Naive B cell (primary cell): ENCODE results near the gene NSG2. TPM values are rescaled to one million over a fixed set of nuclear protein-coding genes. Genes with fewer than 3 reads are reported as not detected.
"Not testable (repeated sequence)": the region's sequence is repeated elsewhere in the genome, so short reads cannot be mapped to it uniquely, and the experiment has no call there.

Experiments used
- ATAC-seq, 2 donors: fragments of 150-1000 bp; cut with Tn5 transposase; 2 replicates each; pipeline ENCODE4 v1.10.0; 2021; ENCODE audit warnings: low read depth in 2 of 2, mild to moderate bottlenecking in 2 of 2, moderate library complexity in 2 of 2
- DNase-seq: peaks from one replicate; pipeline ENCODE4 v3.0.0; 2022
- H3K27ac Mint-ChIP-seq, 6 donors: one replicate each; pipeline ENCODE4 v1.8.0; 2020 to 2022; ENCODE audit warnings: mild to moderate bottlenecking in 6 of 6, mixed read lengths in 6 of 6, moderate library complexity in 5 of 6, inconsistent platforms in 2 of 6
- H3K27me3 Mint-ChIP-seq, 3 donors: one replicate each; pipeline ENCODE4 v1.8.0; 2021 to 2022; ENCODE audit warnings: mixed read lengths in 3 of 3, mild to moderate bottlenecking in 1 of 3
- H3K36me3 Mint-ChIP-seq, 2 donors: one replicate each; pipeline ENCODE4 v1.8.0; 2020 to 2022; ENCODE audit warnings: mixed read lengths in 2 of 2, inconsistent platforms in 1 of 2, mild to moderate bottlenecking in 1 of 2
- H3K4me1 Mint-ChIP-seq, 3 donors: one replicate each; pipeline ENCODE4 v1.8.0; 2020 to 2022; ENCODE audit warnings: mixed read lengths in 3 of 3, inconsistent platforms in 1 of 3, mild to moderate bottlenecking in 1 of 3, moderate library complexity in 1 of 3
- H3K4me3 Mint-ChIP-seq, 8 donors: one replicate each; pipeline ENCODE4 v1.8.0; 2020 to 2022; ENCODE audit warnings: mild to moderate bottlenecking in 8 of 8, mixed read lengths in 8 of 8, moderate library complexity in 8 of 8, inconsistent platforms in 2 of 8
- H3K9me3 Mint-ChIP-seq, 7 donors: one replicate each; pipeline ENCODE4 v1.8.0; 2020 to 2022; ENCODE audit warnings: mixed read lengths in 7 of 7, mild to moderate bottlenecking in 5 of 7, inconsistent platforms in 2 of 7, moderate library complexity in 1 of 7
- polyA plus RNA-seq, 6 donors: library from polyadenylated mRNA; unstranded; fragments of 300-500 nt; fragmentation: Illumina TruSeq; gene quantifications; one replicate each; pipeline ENCODE4 v1.2.3, GENCODE V29; 2021; ENCODE audit warnings: low read depth in 6 of 6

NSG2 gene
- polyA plus RNA-seq, 6 donors from 2014 or later: not detected

DNA sequence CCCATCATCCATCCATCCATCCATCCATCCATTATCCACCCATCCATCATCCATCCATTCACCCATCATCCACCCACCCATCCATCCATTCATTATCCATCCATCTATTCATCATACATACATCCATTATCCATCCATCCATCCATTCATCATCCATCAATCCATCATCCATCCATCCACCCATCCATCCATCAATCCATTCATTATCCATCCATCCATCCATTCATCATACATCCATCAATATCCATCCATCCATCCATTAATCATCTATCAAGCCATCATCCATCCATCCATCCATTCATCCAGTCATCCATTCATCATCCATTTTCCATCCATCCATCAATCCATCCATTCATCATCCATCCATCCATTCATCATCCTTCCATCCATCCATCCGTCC lies 89.0 kb downstream of the NSG2 start:
- no peak overlapping the region for H3K4me3 Mint-ChIP-seq
- no peak overlapping the region for H3K27ac Mint-ChIP-seq
- H3K36me3 Mint-ChIP-seq: no peaks in the 10 kb centered on the region
- DNase-seq: no peak
- no peaks in the 10 kb centered on the region for H3K4me1 Mint-ChIP-seq
- no peak for ATAC-seq
- H3K9me3 Mint-ChIP-seq: peaks cover 1 to 11% (median 3%) of the 10 kb centered on the region in 7 donors
- no peaks in the 10 kb centered on the region for H3K27me3 Mint-ChIP-seq

DNA sequence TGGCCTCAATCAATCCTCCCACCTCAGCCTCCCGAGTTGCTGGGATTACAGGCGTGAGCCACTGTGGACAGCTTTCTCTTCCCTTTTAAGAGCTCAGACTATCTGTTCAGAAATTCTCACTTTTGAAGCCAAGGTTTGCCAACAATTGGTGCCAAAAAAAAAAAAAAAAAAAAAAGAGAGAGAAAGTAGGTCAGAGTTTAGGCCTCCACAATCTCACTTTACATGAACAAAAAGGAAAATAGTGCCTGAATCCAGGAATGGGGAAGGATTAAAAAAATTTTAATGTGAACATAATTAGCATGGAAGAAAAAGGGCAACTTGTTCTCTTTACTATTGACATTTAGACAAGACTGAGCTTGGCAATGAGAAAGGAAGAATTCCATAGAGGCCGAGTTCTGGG lies 94.1 kb downstream of the NSG2 start:
- ATAC-seq (no peak), DNase-seq (no peak)
- Mint-ChIP-seq H3K4me1 (no peaks in the 10 kb centered on the region), H3K36me3 (no peaks in the 10 kb centered on the region), H3K9me3 (peaks cover 0 to 11% (median 3%) of the 10 kb centered on the region in 7 donors), H3K4me3 (no peak overlapping the region), H3K27me3 (peaks cover 0 to 2% (median 0%) of the 10 kb centered on the region in 3 donors), H3K27ac (no peak overlapping the region)

GRCh38 chr5:174140452-174141020 lies 95.0 kb downstream of the NSG2 start:
- Mint-ChIP-seq H3K4me1 (no peaks in the 10 kb centered on the region), H3K36me3 (no peaks in the 10 kb centered on the region), H3K4me3 (peak overlapping the region in 1 of 8 donors; percentile 37), H3K27ac (peak overlapping the region in 1 of 6 donors; percentile 48), H3K27me3 (peaks cover 0 to 9% (median 0%) of the 10 kb centered on the region in 3 donors), H3K9me3 (peaks cover 0 to 11% (median 3%) of the 10 kb centered on the region in 7 donors)
- ATAC-seq: no peak
- no peak for DNase-seq

DNA sequence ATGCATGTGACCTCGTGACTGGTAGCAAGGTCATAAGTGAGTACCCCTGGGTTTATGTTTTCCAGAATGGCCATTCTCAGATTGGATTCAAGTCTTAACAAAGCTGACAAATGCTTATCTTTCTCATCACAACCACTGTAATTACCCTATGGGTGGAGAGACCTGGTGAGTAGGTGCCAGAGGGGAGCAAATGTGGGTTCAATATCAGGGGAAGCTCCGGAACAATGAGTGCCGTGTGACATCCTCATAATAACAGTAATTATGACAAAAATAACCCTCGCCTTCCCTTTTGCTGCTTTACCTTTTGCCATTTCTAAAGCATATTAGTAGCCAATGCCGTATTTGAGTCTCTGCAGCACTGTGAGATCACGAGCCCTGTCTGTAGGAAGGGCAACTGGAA lies 95.9 kb downstream of the NSG2 start:
- Mint-ChIP-seq H3K4me1 (no peaks in the 10 kb centered on the region), H3K4me3 (no peak overlapping the region), H3K9me3 (peaks cover 0 to 11% (median 3%) of the 10 kb centered on the region in 7 donors), H3K27me3 (peaks cover 0 to 9% (median 2%) of the 10 kb centered on the region in 3 donors), H3K27ac (no peak overlapping the region), H3K36me3 (no peaks in the 10 kb centered on the region)
- no peak for ATAC-seq
- DNase-seq: no peak

- Mint-ChIP-seq H3K27me3 (peaks cover 10 to 20% (median 20%) of the 10 kb centered on the region in 3 donors), H3K9me3 (peaks cover 0 to 2% (median 0%) of the 10 kb centered on the region in 7 donors), H3K36me3 (no peaks in the 10 kb centered on the region), H3K4me1 (no peaks in the 10 kb centered on the region), H3K4me3 (no peak overlapping the region), H3K27ac (peak overlapping the region in 2 of 6 donors; percentile 10 to 11)
- no peak for ATAC-seq
- no peak for DNase-seq
Observed at GRCh38 chr5:174145091-174145490, 99.6 kb downstream of the NSG2 start.

- no peak for ATAC-seq
- no peak overlapping the region for H3K27ac Mint-ChIP-seq
- no peaks in the 10 kb centered on the region for H3K36me3 Mint-ChIP-seq
- H3K4me3 Mint-ChIP-seq: no peak overlapping the region
- H3K9me3 Mint-ChIP-seq: peaks cover 0 to 2% (median 0%) of the 10 kb centered on the region in 7 donors
- H3K27me3 Mint-ChIP-seq: peaks cover 10 to 22% (median 20%) of the 10 kb centered on the region in 3 donors
- DNase-seq: no peak
- H3K4me1 Mint-ChIP-seq: no peaks in the 10 kb centered on the region
Observed at GRCh38 chr5:174145821-174146220, 100.3 kb downstream of the NSG2 start.

GRCh38 chr5:174146556-174146955 lies 101.0 kb downstream of the NSG2 start:
- H3K9me3 Mint-ChIP-seq: peaks cover 0 to 5% (median under 1%) of the 10 kb centered on the region in 7 donors
- no peaks in the 10 kb centered on the region for H3K36me3 Mint-ChIP-seq
- no peaks in the 10 kb centered on the region for H3K4me1 Mint-ChIP-seq
- no peak overlapping the region for H3K4me3 Mint-ChIP-seq
- H3K27me3 Mint-ChIP-seq: peaks cover 10 to 22% (median 20%) of the 10 kb centered on the region in 3 donors
- DNase-seq: no peak
- H3K27ac Mint-ChIP-seq: no peak overlapping the region
- no peak for ATAC-seq

DNA sequence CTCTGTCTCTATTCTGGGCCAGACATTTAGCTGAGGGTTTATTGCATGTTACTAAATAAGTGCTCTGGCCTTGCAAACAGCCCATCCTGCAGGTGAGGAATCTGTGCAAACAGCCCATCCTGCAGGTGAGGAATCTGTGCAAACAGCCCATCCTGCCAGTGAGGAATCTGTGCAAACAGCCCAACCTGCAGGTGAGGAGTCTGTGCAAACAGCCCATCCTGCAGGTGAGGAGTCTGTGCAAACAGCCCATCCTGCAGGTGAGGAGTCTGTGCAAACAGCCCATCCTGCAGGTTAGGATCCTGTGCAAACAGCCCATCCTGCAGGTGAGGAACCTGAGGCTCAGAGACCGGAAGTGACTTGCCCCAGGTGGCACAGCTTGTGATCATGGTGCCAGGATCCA lies 101.5 kb downstream of the NSG2 start:
- ATAC-seq, H3K9me3 Mint-ChIP-seq, H3K4me3 Mint-ChIP-seq, H3K4me1 Mint-ChIP-seq, H3K27ac Mint-ChIP-seq, H3K36me3 Mint-ChIP-seq, DNase-seq: not testable (repeated sequence)
- H3K27me3 Mint-ChIP-seq: peaks cover 10 to 22% (median 20%) of the 10 kb centered on the region in 3 donors

GRCh38 chr5:174147551-174147950 lies 102.0 kb downstream of the NSG2 start:
- Mint-ChIP-seq H3K9me3 (peaks cover 0 to 9% (median 4%) of the 10 kb centered on the region in 7 donors), H3K4me1 (no peaks in the 10 kb centered on the region)

GRCh38 chr5:174148721-174149120 lies 103.2 kb downstream of the NSG2 start:
- no peak overlapping the region for H3K4me3 Mint-ChIP-seq
- no peak for ATAC-seq
- DNase-seq: no peak
- no peaks in the 10 kb centered on the region for H3K36me3 Mint-ChIP-seq
- H3K27ac Mint-ChIP-seq: no peak overlapping the region
- H3K4me1 Mint-ChIP-seq: no peaks in the 10 kb centered on the region
- peaks cover 0 to 14% (median 6%) of the 10 kb centered on the region in 7 donors for H3K9me3 Mint-ChIP-seq
- H3K27me3 Mint-ChIP-seq: peaks cover 10 to 22% (median 20%) of the 10 kb centered on the region in 3 donors

More at GRCh38 chr5:174147551-174147950, 102.0 kb downstream of the NSG2 start:
- Mint-ChIP-seq H3K4me3 (no peak overlapping the region), H3K27me3 (peaks cover 10 to 22% (median 20%) of the 10 kb centered on the region in 3 donors), H3K36me3 (no peaks in the 10 kb centered on the region), H3K27ac (no peak overlapping the region)
- DNase-seq: no peak
- no peak for ATAC-seq

- Mint-ChIP-seq H3K4me3 (peak overlapping the region in 1 of 8 donors; percentile 22), H3K27ac (no peak overlapping the region)
- ATAC-seq: no peak
Observed at GRCh38 chr5:174149426-174149825, 103.9 kb downstream of the NSG2 start.

GRCh38 chr5:174149989-174150388 lies 104.5 kb downstream of the NSG2 start:
- no peak overlapping the region for H3K4me3 Mint-ChIP-seq
- H3K27ac Mint-ChIP-seq: peak overlapping the region in 1 of 6 donors; percentile 74
- no peaks in the 10 kb centered on the region for H3K4me1 Mint-ChIP-seq
- ATAC-seq (no peak), DNase-seq (no peak)
- H3K36me3 Mint-ChIP-seq: peaks cover 0 to 7% of the 10 kb centered on the region in 2 donors
- H3K9me3 Mint-ChIP-seq: peaks cover 6 to 27% (median 13%) of the 10 kb centered on the region in 7 donors
- peaks cover 10 to 26% (median 14%) of the 10 kb centered on the region in 3 donors for H3K27me3 Mint-ChIP-seq

More at GRCh38 chr5:174149426-174149825, 103.9 kb downstream of the NSG2 start:
- peaks cover 2 to 21% (median 8%) of the 10 kb centered on the region in 7 donors for H3K9me3 Mint-ChIP-seq
- peaks cover 10 to 22% (median 20%) of the 10 kb centered on the region in 3 donors for H3K27me3 Mint-ChIP-seq
- DNase-seq: no peak
- peaks cover 0 to 1% of the 10 kb centered on the region in 2 donors for H3K36me3 Mint-ChIP-seq
- no peaks in the 10 kb centered on the region for H3K4me1 Mint-ChIP-seq

GRCh38 chr5:174151599-174152181 lies 106.2 kb downstream of the NSG2 start:
- ATAC-seq (no peak), DNase-seq (no peak)
- Mint-ChIP-seq H3K4me1 (no peaks in the 10 kb centered on the region), H3K4me3 (no peak overlapping the region), H3K9me3 (peaks cover 11 to 38% (median 17%) of the 10 kb centered on the region in 7 donors), H3K27ac (no peak overlapping the region), H3K36me3 (peaks cover 0 to 8% of the 10 kb centered on the region in 2 donors), H3K27me3 (peaks cover 10 to 20% (median 11%) of the 10 kb centered on the region in 3 donors)

GRCh38 chr5:174154559-174154958 lies 109.1 kb downstream of the NSG2 start:
- no peaks in the 10 kb centered on the region for H3K4me1 Mint-ChIP-seq
- peaks cover 0 to 10% (median 6%) of the 10 kb centered on the region in 3 donors for H3K27me3 Mint-ChIP-seq
- no peak overlapping the region for H3K4me3 Mint-ChIP-seq
- DNase-seq: no peak
- ATAC-seq: no peak
- H3K27ac Mint-ChIP-seq: no peak overlapping the region
- H3K36me3 Mint-ChIP-seq: peaks cover 4 to 18% of the 10 kb centered on the region in 2 donors
- H3K9me3 Mint-ChIP-seq: peaks cover 13 to 52% (median 26%) of the 10 kb centered on the region in 7 donors
